GM12878 (cell line): ENCODE data around the gene PACS2. TPM values are rescaled to one million over a fixed set of nuclear protein-coding genes. Genes with fewer than 3 reads are reported as not detected.

Experiments
- ATAC-seq: fragments of 200-7000 bp; cut with Tn5 transposase; 3 replicates; pipeline ENCODE4 v1.9.1; 2020; ENCODE audit warnings: mild to moderate bottlenecking, moderate library complexity
- BruUV-seq: library from RNA; stranded (reverse); fragments of 400-500 nt; replicated peaks from 2 replicates; lab custom pipeline; 2021; lab: Mats Ljungman, UMichigan
- CTCF ChIA-PET: fragments of 300-600 bp; sonication (Branson Sonifier 250); formaldehyde crosslinking; extraction: SDS; loops from one replicate; lab custom pipeline; 2021; ENCODE audit warnings: inconsistent platforms; lab: Yijun Ruan, JAX
- POLR2A ChIA-PET: fragments of 350-600 bp; formaldehyde crosslinking; extraction: SDS; loops from one replicate; lab custom pipeline; 2021; ENCODE audit warnings: inconsistent platforms; lab: Charles Lee
- RAD21 ChIA-PET: fragments of 300-600 bp; sonication (Branson Sonifier 250); formaldehyde crosslinking; loops from one replicate; lab custom pipeline; 2023; ENCODE audit warnings: antibody characterized with exemption; ENCODE audit not compliant: unreplicated experiment; lab: Charles Lee
- SMC1A ChIA-PET: fragments of 300-600 bp; sonication (Branson Sonifier 250); formaldehyde crosslinking; loops from one replicate; lab custom pipeline; 2023; ENCODE audit not compliant: unreplicated experiment, uncharacterized antibody; lab: Charles Lee
- DNase-seq: peaks from one replicate; pipeline ENCODE4 v3.0.0-alpha.2; 2011; ENCODE audit warnings: low read depth, low spot score
- FAIRE-seq: peaks from 3 replicates; lab custom pipeline; 2011; peaks lifted over from hg19 to GRCh38; lab: Jason Lieb, UNC
- H2AFZ ChIP-seq: 2 replicates; pipeline ENCODE4 v1.6.0; 2011; ENCODE audit warnings: low read depth, low read length, control low read depth; ENCODE audit not compliant: control insufficient read depth
- H3K27ac ChIP-seq: 2 replicates; pipeline ENCODE4 v1.5.1; 2011; ENCODE audit warnings: control low read depth; ENCODE audit not compliant: control insufficient read depth, insufficient read depth
- H3K27me3 ChIP-seq, 2 experiments: replicated peaks in 1 of 2; 2 replicates each; pipeline versions ENCODE4 v1.6.0 to v1.6.1; 2011; ENCODE audit warnings: low read length in 1 of 2; ENCODE audit not compliant: control insufficient read depth in 2 of 2, insufficient read depth in 2 of 2
- H3K36me3 ChIP-seq, 2 experiments: 2 replicates each; pipeline ENCODE4 v1.5.1; 2011; ENCODE audit warnings: low read length in 1 of 2; ENCODE audit not compliant: control insufficient read depth in 2 of 2, insufficient read depth in 2 of 2
- H3K4me1 ChIP-seq: 2 replicates; pipeline ENCODE4 v1.6.1; 2011; ENCODE audit warnings: mild to moderate bottlenecking, low read length, moderate library complexity, mixed read lengths; ENCODE audit not compliant: control insufficient read depth, insufficient read depth
- H3K4me2 ChIP-seq: 2 replicates; pipeline ENCODE4 v1.6.0; 2011; ENCODE audit warnings: control low read depth; ENCODE audit not compliant: control insufficient read depth, insufficient read depth
- H3K4me3 ChIP-seq: fragments of 200-600 bp; sonication (generic); 2 replicates; pipeline ENCODE4 v1.5.1; 2016
- H3K79me2 ChIP-seq: 2 replicates; pipeline ENCODE4 v1.6.0; 2011; ENCODE audit warnings: low read length; ENCODE audit not compliant: control insufficient read depth, insufficient read depth
- H3K9ac ChIP-seq: 2 replicates; pipeline ENCODE4 v1.8.0; 2011; ENCODE audit warnings: low read length, control low read depth, mixed read lengths; ENCODE audit not compliant: control insufficient read depth, insufficient read depth
- H3K9me3 ChIP-seq: replicated peaks from 3 replicates; pipeline ENCODE4 v1.5.1; 2011; ENCODE audit warnings: mild to moderate bottlenecking, low read length; ENCODE audit not compliant: control insufficient read depth, insufficient read depth
- H4K20me1 ChIP-seq: 2 replicates; pipeline ENCODE4 v1.6.0; 2011; ENCODE audit not compliant: control insufficient read depth, insufficient read depth
- ATF2 ChIP-seq: IDR thresholded peaks from 2 replicates; pipeline ENCODE4 v1.6.1; 2012; ENCODE audit warnings: low read length, inconsistent platforms
- ATF3 ChIP-seq: IDR thresholded peaks from 2 replicates; pipeline ENCODE4 v1.6.1; 2011; ENCODE audit warnings: low read depth, mild to moderate bottlenecking, low read length, moderate library complexity, borderline replicate concordance; ENCODE audit errors: extremely low read depth
- CEBPB ChIP-seq, 2 experiments: fragments of 150-350 bp in 1 of 2; IDR thresholded peaks; 2 replicates each; pipeline ENCODE4 v1.6.1; 2012 to 2014; ENCODE audit warnings: low read depth in 2 of 2, low read length in 2 of 2, borderline replicate concordance in 1 of 2, inconsistent platforms in 1 of 2
- CHD4 ChIP-seq: fragments of 200-600 bp; sonication (generic); IDR thresholded peaks from 2 replicates; pipeline ENCODE4 v1.6.1; 2016; ENCODE audit warnings: mild to moderate bottlenecking
- E4F1 ChIP-seq: fragments of 450-650 bp; IDR thresholded peaks from 2 replicates; pipeline ENCODE4 v1.6.1; 2018; ENCODE audit warnings: borderline replicate concordance, mild to moderate bottlenecking; ENCODE audit not compliant: partially characterized antibody
- FOS ChIP-seq: IDR thresholded peaks from 3 replicates; pipeline ENCODE4 v1.6.1; 2011; ENCODE audit warnings: borderline replicate concordance; ENCODE audit not compliant: insufficient read length; ENCODE audit errors: extremely low read depth
- FOXM1 ChIP-seq: IDR thresholded peaks from 2 replicates; pipeline ENCODE4 v1.6.1; 2012; ENCODE audit warnings: low read depth, mild to moderate bottlenecking, inconsistent platforms, low read length, moderate library complexity
- PAX8 ChIP-seq: fragments of 450-650 bp; IDR thresholded peaks from 2 replicates; pipeline ENCODE4 v1.6.1; 2017; ENCODE audit warnings: mild to moderate bottlenecking, moderate library complexity
- SIN3A ChIP-seq: IDR thresholded peaks from 2 replicates; pipeline ENCODE4 v1.6.1; 2012; ENCODE audit warnings: low read depth, low read length, improper control_type of control experiment
- STAT1 ChIP-seq: fragments of 450-650 bp; conservative IDR thresholded peaks from 2 replicates; pipeline ENCODE4 v1.6.1; 2014; ENCODE audit warnings: antibody characterized with exemption, mild to moderate bottlenecking
- TCF7 ChIP-seq: IDR thresholded peaks from 2 replicates; pipeline ENCODE4 v1.6.1; 2014; ENCODE audit warnings: antibody characterized with exemption, borderline replicate concordance
- USF1 ChIP-seq: IDR thresholded peaks from 2 replicates; pipeline ENCODE4 v1.6.1; 2011; ENCODE audit warnings: borderline replicate concordance, low read depth, mild to moderate bottlenecking, moderate library complexity, mixed read lengths, low read length; ENCODE audit not compliant: insufficient read depth; ENCODE audit errors: extremely low read length
- WRNIP1 ChIP-seq: IDR thresholded peaks from 2 replicates; pipeline ENCODE4 v1.6.1; 2011; ENCODE audit warnings: low read depth, low read length, improper control_type of control experiment, borderline replicate concordance
- ZNF207 ChIP-seq: fragments of 450-650 bp; IDR thresholded peaks from 2 replicates; pipeline ENCODE4 v1.6.1; 2014; ENCODE audit warnings: antibody characterized with exemption, mild to moderate bottlenecking, borderline replicate concordance
- ZNF217 ChIP-seq: fragments of 450-650 bp; IDR thresholded peaks from 2 replicates; pipeline ENCODE4 v1.6.1; 2017; ENCODE audit warnings: antibody characterized with exemption, mild to moderate bottlenecking
- WGBS: methylation state at CpG from one replicate; pipeline ENCODE4 v1.1.6; 2016; ENCODE audit warnings: low lambda C conversion rate; ENCODE audit not compliant: insufficient replicate concordance, insufficient coverage; ENCODE audit errors: missing lambda C conversion rate; 5-methylcytosine and 5-hydroxymethylcytosine counted together
- in situ Hi-C: fragments of 300-500 bp; cut with MboI; formaldehyde crosslinking; loops from 9 replicates; pipeline ENCODE4 v1.14.3; 2018; ENCODE audit warnings: mixed read lengths
- intact Hi-C: fragments of 100-400 bp; cut with micrococcal nuclease; formaldehyde crosslinking; loops from one replicate; pipeline ENCODE4 v1.14.2; 2022; ENCODE audit not compliant: unreplicated experiment
- polyA plus RNA-seq, 11 experiments: library from polyadenylated mRNA; depleted of rRNA in 4 of 11; unstranded in 6 of 11; stranded (reverse) in 5 of 11; fragments of >200 nt; fragmentation: Nextera tagmentation in 4 of 11; fragmentation: Illumina TruSeq in 1 of 11; extraction: Ambion mirVana in 4 of 11; extraction: Trizol in 1 of 11; gene quantifications; 1 replicate in 1 of 11; 2 replicates in 10 of 11; pipeline versions ENCODE4 v1.2.1 to v1.2.3, GENCODE V29; 2011 to 2016; ENCODE audit warnings: inconsistent platforms in 2 of 11, missing spikeins in 2 of 11, low read depth in 1 of 11
- total RNA-seq, 4 experiments: library from RNA; depleted of rRNA in 3 of 4; stranded (reverse); fragments of >200 nt in 3 of 4; fragmentation: Illumina TruSeq in 1 of 4; extraction: Trizol in 1 of 4; gene quantifications; 2 replicates each; pipeline versions ENCODE4 v1.2.1 to v1.2.3, GENCODE V29; 2013 to 2021

Gene PACS2
- total and polyA plus RNA-seq, 10 of the 15 experiments (the other 5 are each of a cell fraction or from before 2014, with no cell fraction given) = 0.21 to 37.3 (median 9.4) TPM

GRCh38 chr14:105418269-105419194, 104.0 kb downstream of the PACS2 start:
- ChIA-PET SMC1A (interaction anchor here (0.6 kb wide), 1 partner anchor 863 kb away, joined by 3 read pairs; no protein-coding TSS in a partner anchor), CTCF (interaction anchor here (1.0 kb wide), 1 partner anchor 62 kb away, joined by 3 read pairs; no protein-coding TSS in a partner anchor), RAD21 (no interaction called here), POLR2A (interaction anchor here (0.5 kb wide), 1 partner anchor 21 kb away, joined by 3 read pairs; no protein-coding TSS in a partner anchor)
- Histone ChIP-seq H3K79me2 (peaks cover 33% of the 10 kb centered on the region), H2AFZ (no peak overlapping the region), H3K9me3 (no peaks in the 10 kb centered on the region), H3K27me3 (no peaks in the 10 kb centered on the region), H3K4me3 (peak overlapping the region; percentile 90), H3K4me2 (peak overlapping the region; percentile 85), H3K27ac (no peak overlapping the region), H3K4me1 (peaks cover 15% of the 10 kb centered on the region), H3K36me3 (peaks cover 0 to 6% of the 10 kb centered on the region in 2 experiments; a peak in 1 of 4 replicates), H4K20me1 (no peaks in the 10 kb centered on the region), H3K9ac (no peak overlapping the region; the same call in 1 of the 2 replicates)
- intact Hi-C loops (no loop called here), in situ Hi-C loops (no loop called here)
- BruUV-seq = no TSS peak
- DNase-seq = no peak
- FAIRE-seq = no peak
- ATAC-seq = no peak
- 81% methylated on average over 19 of the region's 19 CpGs for WGBS
- TF ChIP-seq CHD4 (no peak), USF1 (no peak), FOXM1 (no peak), ATF3 (no peak), STAT1 (no peak), E4F1 (no peak), FOS (no peak), ZNF207 (no peak), WRNIP1 (no peak), PAX8 (no peak), SIN3A (no peak), TCF7 (no peak), ATF2 (no peak), CEBPB (IDR thresholded peaks at IDR 0.05; ENCODE audit: borderline replicate concordance in 1 of 2, low read depth in 2 of 2, low read length in 2 of 2) (no peak), ZNF217 (no peak)
